HG03442 (cell line): Measurements from ENCODE around the gene ANKRD44.

ENCODE experiments used
- ATAC-seq: cut with Tn5 transposase; IDR thresholded peaks from one replicate; pipeline ENCODE4 v1.9.1; 2021; ENCODE audit warnings: mild to moderate bottlenecking, moderate library complexity; ENCODE audit not compliant: unreplicated experiment

The ANKRD44 gene

DNA sequence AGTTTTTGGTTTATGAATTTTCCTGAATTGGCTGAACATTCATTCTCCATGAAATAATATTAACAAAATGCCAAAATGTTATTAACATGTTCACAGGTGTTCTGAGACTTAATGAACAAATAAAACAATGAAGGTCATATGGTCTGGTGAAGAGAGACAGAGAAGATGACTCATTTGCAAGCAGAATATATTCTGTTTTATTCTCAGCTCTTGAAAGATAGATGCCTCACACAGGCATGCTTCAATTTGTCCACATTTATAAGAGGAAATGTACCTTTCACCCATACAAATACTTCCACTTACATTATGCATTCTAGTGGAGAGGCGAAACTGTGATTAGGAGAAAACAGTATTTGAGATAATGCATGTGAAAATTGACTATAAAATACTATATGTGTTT, 308.7 kb downstream of the ANKRD44 start:
- ATAC-seq, result no peak

DNA sequence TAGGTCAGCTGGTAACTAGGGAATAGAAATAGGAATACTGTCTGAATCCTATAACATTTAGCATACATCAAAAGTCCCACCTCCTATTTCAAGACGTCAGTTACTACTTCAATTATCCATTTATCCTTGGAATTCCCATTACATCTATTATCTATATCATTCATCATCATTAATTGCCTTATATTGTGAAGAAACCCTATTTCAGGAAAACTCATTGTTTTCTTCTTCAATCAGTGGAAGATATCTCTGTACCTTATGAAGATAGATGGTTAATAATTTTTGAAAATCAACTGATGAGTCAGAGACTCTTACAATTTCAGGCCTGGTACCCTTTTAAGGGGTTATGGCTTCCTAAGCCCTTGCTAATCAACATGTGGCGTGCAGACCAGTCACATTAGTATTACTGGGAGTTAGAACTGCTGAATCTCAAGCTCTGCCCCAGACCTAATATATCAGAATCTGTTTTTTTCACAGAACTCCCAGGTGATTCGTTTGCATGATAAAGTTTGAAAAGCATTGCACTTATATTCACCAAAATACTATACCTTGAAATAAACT, 314.7 kb downstream of the ANKRD44 start:
- no peak for ATAC-seq

GRCh38 chr2:196994764-196995163, 315.8 kb downstream of the ANKRD44 start:
- ATAC-seq, result no peak

- no peak for ATAC-seq
Observed at GRCh38 chr2:196993617-196994016, 317.0 kb downstream of the ANKRD44 start.

- no peak for ATAC-seq
Observed at GRCh38 chr2:196992466-196992865, 318.1 kb downstream of the ANKRD44 start.

DNA sequence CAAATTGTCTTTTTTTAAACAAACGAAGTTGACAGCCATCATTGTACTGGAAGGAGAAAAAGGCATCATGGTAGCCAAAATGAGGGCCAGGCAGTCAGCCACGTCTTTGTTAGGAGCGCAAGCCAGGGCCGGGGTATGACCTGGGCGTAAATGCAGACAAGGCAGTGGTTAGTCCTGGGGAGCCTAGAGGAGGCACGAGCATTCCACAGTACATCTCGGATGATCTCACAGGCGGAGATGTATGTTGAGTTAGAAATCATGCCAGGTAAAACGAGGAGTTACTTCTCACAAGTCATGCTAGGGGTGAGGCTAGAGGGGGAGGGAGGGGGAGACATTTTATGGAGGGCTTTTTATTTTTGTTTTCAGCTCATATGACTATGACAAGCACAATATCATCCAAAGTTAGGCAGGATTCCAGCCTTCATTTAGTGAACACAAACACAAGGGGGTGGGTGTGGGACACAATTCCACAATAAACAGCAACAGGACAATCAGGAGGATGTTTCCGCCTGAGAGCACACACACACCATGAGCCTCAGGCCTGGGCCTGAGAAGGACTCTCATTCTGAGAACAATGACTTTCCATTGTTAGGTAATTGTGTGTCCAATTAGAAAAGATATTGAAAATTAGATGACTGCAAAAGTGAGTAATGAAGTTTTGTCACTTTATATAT, 319.7 kb downstream of the ANKRD44 start:
- ATAC-seq, result no peak

- ATAC-seq, result no peak
Observed at GRCh38 chr2:196990092-196990491, 320.5 kb downstream of the ANKRD44 start.

GRCh38 chr2:196989496-196989895, 321.1 kb downstream of the ANKRD44 start:
- ATAC-seq, result no peak

DNA sequence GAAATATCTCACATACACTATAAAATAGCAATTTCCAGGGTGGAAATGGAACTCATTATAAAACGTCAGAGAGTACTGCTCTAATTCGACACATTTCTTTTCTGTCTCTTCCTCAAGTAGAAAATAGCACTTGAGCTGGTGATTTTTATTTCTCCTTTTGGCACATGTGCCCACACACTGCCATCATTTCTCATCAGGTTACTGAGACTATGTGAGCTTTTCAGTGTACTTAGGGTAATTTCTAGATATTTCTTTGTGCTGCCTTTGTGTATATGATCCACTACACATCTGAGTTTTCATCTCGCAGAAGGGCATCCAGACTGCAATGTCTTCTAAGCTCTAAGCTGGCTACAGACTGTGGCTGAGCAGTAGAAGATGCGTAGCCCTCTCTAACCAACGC, 321.9 kb downstream of the ANKRD44 start:
- no peak for ATAC-seq

DNA sequence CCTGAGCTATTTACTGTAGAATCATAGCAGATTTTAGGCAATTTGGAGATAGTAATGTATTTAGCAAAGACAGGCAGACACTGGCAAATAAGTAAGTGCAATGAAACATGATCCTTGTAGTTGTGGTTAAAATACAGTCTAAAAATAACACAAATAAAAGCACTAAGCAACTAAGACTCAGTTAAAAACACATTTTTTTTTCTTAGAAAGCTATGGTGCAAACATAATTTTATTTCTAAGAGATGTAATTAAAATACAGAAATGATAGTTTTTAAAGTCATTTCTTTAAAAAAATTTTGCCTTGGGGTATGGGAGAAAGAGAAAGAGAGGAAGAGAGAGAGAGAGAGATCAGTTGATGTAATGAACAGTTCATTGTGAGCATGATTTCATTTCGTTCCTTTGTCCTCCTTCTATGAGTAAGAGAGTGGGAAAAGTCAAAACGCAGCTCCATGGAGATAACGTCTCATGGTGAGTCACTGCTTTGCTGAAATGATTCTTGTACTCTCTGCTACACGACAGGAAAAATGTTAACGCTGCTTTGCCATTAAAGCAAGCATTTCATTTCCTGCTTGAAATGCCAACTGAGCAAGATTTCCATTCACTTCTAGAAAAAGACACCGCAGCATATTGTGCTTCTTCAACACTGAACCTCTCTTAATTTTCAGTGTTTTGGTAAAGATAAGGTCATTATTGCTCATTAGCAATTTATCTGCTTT, 322.8 kb downstream of the ANKRD44 start:
- peak; percentile 78 for ATAC-seq

GRCh38 chr2:196987298-196987648, 323.3 kb downstream of the ANKRD44 start:
- no peak for ATAC-seq

DNA sequence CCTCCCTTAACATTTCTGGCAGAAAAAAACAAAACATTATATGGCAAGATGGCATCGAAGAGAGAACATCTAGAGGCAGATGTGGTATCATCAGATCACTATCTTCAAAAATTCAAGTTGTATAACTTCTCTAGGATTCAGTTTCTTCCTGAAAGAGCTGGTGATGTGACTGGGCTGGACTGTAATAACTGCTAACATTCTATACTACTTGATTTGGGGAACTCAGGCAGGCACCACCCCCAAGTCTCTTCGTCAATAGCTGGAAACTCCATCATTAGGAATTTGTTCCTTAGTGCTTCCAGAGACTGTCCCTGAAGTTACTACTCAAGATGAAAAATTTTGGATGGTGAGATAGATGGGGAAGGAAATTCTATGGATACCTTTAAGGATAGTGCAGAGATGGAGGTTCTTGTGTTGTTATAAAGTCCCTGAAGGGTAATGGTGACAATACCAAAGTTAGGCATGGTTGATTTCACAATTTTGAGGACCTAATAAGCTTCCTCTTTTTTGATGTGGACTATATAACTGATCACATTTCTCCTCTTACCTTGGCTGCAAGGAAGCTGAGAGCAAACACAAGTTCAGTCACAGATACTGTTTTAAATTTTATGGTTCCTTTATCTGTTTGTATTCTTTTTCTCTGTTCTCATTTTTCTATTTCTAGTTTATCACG, 324.9 kb downstream of the ANKRD44 start:
- ATAC-seq, result no peak

- no peak for ATAC-seq
Observed at GRCh38 chr2:196984903-196985302, 325.7 kb downstream of the ANKRD44 start.

- ATAC-seq, result no peak
Observed at GRCh38 chr2:196983934-196984333, 326.6 kb downstream of the ANKRD44 start.

DNA sequence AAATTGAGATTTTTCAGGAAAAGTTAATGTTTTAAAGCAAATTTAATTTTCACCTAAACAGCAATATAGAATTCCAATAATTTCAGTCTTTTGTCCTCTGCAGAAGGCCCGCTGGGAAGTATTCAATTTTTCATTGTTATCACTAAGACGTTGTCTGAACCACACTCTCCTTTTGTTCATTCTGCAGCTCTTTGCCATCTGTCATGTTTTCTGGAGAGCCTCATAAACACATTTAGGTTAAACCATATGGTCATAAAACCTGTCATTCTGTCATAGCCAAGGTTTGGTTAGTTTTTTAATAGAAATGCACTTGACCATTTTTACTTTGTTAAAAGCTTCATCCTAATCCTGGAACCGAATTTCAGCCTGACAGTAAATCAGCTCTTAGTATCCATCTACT, 330.1 kb downstream of the ANKRD44 start:
- ATAC-seq, result no peak

- ATAC-seq, result no peak
Observed at GRCh38 chr2:196980001-196980400, 330.6 kb downstream of the ANKRD44 start.

- ATAC-seq, result no peak
Observed at GRCh38 chr2:196977507-196977906, 333.1 kb downstream of the ANKRD44 start.

- no peak for ATAC-seq
Observed at GRCh38 chr2:196974970-196975369, 335.6 kb downstream of the ANKRD44 start.

DNA sequence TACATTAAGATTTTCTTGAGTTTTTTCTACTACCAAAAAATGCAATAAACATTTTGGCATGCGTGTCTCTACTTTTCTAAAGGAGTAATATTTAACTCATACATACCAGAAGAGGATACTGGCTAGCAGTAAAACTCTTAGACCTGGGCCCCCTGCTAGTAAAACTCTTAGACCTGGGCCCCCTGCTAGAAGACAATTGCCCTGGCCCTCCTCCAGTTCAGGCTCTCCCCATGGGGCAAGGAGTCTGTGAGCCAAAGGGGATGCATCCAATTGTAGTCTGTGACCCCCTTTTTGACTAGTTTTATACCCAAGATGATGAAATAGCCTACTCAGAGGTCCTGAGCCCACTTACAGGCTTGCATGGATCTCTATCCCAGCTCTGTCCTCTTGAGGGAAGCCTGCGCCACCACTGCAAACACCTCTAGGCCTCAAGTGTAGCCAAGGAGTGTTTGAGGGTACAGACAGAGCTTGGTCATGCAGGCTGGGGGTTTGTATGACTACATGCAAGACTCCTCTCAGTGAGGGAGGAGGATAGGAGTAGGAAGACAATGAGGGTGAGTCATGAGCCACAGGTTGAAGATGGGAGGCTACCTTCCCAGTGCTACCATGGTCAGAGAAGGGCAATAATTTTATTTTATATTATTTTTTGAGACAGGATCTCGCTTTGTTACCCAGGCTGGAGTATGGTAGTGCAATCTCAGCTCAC, 338.9 kb downstream of the ANKRD44 start:
- ATAC-seq, result no peak

- ATAC-seq, result no peak
Observed at GRCh38 chr2:196970099-196970498, 340.5 kb downstream of the ANKRD44 start.

- ATAC-seq, result no peak
Observed at GRCh38 chr2:196968516-196968915, 342.1 kb downstream of the ANKRD44 start.
